Mammary epithelial cell (primary cell): ENCODE measurements around the gene MED10.

Source experiments
- CTCF ChIP-seq, 2 donors: IDR thresholded peaks in 1 of 2; conservative IDR thresholded peaks in 1 of 2; 2 replicates each; pipeline ENCODE4 v1.5.1; 2011 to 2012; ENCODE audit warnings: inconsistent platforms in 2 of 2, low read length in 2 of 2, mild to moderate bottlenecking in 2 of 2, control low read depth in 1 of 2, low read depth in 1 of 2; ENCODE audit not compliant: insufficient read depth in 1 of 2; ENCODE audit errors: extremely low read depth in 1 of 2
- EZH2 ChIP-seq: IDR thresholded peaks from 2 replicates; pipeline ENCODE4 v1.6.1; 2012; ENCODE audit warnings: low read length, inconsistent platforms, borderline replicate concordance

GRCh38 chr5:6408627-6409446 lies 30.5 kb upstream of the MED10 start:
- TF ChIP-seq CTCF (conservative IDR thresholded peaks at IDR 0.05 in 1 of 2, IDR thresholded peaks at IDR 0.05 in 1 of 2; ENCODE audit: extremely low read depth in 1 of 2, insufficient read depth in 1 of 2, low read depth in 1 of 2, low read length in 2 of 2) (no peak), EZH2 (no peak)
